GM18870 (cell line): Measurements from ENCODE around the gene OR2B2.

ENCODE experiments used
- ATAC-seq: cut with Tn5 transposase; IDR thresholded peaks from one replicate; pipeline ENCODE4 v1.9.1; 2021; ENCODE audit warnings: moderate library complexity; ENCODE audit not compliant: unreplicated experiment

The OR2B2 gene

DNA sequence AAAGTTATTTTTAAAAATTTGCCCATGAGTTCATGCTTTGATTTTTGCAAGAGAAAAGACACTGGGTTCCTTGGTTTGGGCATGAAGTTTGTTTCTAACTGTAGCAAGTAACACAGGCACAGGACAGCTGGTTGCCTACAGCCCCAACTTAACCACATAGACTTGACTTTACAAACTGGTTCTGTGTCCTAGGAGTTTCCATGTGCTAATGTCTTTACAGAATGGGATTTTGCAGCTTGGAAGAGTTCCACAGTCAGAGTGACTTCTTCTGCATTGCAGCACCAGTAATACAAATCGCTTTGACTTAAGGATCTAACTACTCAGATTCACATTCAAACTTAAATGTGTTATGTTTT, 44.3 kb downstream of the OR2B2 start:
- ATAC-seq, result no peak

DNA sequence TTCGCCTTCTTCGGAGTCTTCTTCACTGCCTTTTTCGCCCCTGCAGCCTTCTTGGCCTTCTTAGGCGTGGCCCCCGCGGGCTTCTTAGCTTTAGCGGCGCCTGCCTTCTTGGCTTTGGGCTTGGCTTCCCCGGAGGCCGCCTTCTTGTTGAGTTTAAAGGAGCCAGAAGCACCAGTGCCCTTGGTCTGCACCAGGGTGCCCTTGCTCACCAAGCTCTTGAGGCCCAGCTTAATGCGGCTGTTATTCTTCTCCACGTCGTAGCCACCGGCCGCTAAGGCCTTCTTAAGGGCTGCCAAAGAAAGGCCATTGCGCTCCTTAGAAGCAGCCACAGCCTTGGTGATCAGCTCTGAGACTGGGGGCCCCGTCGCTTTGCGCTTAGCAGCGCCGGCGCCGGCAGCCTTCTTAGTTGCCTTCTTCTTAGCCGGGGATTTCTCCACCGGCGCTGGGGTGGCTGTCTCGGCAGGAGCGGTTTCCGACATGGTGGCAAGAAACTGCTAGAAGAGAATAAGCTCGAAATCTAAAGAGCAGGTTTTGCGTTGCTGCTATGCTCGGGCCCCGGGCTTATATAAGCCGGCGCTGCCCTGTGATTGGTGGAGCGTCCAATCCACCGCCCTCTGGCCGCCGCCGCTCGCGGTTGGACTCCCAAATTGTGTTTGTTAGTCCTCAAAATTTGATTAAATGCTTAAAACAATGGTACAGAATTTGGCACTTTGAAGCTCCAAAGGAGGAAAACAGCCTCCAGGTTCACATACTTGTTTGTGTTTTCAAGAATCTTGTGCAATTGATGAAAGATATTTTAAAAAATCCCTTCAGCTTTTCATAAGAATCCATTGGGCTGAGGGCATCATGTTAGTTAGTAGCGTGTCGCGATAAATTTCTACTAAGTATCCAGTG, 44.9 kb downstream of the OR2B2 start:
- no peak for ATAC-seq

DNA sequence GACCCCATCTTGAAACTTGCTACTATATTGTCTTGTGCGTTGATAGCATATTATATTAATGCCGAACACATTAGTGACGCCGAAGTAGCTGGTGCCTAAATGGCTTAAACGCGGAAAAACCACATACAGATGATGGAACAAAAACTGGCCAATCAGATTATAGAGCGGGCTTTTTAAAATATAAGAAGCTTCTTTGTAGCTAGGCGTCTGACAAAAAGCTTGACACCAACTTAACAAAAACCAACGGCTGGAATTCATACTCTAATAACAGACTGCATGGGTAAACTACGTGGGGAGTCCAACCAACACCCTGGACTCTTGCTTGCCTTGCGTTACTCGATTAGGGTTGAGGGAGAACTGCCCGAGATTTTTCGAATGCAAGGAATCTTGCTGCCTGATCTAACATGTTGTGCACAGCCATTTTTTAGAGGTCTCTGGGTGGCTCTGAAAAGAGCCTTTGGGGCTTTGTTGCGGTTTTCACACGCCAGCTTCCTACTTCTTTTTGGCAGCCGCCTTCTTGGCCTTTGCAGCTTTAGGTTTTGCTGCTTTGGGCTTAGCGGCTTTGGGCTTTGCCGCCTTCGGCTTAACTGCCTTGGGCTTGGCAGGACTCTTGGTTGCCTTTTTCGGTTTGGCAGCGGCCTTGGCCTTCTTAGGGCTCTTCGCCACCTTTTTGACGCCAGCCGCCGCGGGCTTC, 45.7 kb downstream of the OR2B2 start:
- no peak for ATAC-seq

DNA sequence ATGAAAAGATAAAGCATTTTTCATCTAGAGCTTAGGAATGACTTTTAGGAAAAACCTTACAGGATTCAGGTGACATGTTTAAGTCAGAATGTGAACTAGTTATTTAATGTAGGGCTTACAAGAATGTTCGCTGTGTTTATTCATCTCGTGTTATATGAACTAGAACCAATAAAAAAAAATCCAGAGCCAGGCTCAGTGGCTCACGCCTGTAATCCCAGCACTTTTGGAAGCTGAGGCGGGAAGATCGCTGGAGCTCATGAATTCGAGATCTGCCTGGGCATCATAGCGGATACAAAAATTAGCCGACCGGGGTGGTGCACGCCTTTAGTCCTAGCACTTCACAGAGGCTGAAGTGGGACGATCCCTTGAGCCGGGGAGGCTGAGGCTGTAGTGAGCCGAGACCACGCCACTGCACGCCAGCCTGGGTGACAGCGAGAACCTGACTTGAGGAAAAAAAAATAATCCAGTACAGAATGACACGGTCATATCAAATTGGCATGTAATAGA, 46.3 kb downstream of the OR2B2 start:
- ATAC-seq, result no peak

DNA sequence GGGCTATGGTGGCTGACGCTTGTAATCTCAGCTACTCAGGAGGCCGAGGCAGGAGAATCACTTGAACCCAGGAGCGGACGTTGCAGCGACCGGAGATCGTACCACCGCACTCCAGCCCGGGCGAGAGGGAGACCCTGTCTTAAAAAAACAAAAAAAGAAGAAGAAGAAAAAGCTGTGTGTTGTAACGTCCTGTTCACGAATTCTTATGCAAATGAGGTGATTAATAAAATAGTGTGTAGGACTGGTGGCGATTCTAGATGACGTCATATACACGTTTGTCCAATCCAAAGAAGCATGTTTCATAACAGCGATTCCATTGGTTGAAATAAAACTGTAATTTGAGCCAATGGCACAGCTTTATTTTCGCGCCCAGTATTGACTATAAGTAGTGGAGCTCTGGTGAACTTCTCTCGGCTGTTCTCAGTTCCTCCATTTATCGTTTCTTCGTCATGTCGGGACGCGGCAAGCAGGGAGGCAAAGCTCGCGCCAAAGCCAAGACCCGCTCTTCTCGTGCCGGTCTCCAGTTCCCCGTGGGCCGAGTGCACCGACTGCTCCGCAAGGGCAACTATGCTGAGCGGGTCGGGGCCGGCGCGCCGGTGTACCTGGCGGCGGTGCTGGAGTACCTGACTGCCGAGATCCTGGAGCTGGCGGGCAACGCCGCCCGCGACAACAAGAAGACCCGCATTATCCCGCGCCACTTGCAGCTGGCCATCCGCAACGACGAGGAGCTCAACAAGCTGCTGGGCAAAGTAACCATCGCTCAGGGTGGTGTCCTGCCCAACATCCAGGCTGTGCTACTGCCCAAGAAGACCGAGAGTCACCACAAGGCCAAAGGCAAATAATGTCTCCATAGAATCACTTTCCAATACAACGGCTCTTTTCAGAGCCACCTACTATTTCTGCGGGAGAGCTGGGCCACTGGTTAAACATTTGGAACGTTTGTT, 47.0 kb downstream of the OR2B2 start:
- ATAC-seq, result peak; percentile 57

DNA sequence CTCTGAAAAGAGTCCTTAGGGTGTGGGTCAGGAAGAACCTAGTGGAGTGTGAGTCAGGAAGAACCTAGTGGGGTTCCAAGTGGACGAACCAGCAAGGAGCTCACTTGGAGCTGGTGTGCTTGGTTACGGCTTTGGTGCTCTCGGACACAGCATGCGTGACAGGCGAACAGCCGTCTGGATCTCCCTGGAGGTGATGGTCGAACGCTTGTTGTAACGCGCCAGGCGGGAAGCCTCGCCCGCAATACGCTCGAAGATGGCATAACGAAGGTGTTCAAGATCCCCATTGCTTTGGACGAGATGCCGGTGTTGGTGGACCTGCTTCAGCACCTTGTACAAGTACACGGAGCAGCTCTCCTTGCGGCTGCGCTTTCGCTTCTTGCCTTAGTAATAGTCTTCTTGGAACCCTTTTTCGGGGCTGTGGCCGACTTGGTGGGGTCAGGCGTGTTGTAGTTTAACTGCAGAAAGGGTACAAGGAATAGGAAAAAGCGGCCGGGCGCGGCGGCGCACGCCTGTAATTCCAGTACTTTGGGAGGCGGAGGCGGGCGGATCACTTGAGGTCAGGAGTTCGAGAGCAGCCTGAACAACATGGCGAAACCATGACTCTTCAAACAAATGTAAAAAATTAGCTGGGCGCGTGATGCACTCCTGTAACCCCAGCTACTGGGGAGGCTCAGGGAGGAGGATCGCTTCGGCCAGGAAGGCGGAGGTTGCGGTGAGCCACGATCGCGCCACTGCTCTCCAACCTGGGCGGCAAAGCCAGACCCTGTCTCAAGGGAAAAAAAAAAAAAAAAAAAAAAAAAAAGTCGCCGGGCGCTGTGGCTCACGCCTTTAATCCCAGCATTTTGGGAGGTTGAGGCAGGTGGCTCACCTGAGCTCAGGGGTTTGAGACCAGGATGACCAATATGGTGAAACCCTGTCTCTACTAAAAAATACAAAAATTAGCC, 48.0 kb downstream of the OR2B2 start:
- no peak for ATAC-seq

DNA sequence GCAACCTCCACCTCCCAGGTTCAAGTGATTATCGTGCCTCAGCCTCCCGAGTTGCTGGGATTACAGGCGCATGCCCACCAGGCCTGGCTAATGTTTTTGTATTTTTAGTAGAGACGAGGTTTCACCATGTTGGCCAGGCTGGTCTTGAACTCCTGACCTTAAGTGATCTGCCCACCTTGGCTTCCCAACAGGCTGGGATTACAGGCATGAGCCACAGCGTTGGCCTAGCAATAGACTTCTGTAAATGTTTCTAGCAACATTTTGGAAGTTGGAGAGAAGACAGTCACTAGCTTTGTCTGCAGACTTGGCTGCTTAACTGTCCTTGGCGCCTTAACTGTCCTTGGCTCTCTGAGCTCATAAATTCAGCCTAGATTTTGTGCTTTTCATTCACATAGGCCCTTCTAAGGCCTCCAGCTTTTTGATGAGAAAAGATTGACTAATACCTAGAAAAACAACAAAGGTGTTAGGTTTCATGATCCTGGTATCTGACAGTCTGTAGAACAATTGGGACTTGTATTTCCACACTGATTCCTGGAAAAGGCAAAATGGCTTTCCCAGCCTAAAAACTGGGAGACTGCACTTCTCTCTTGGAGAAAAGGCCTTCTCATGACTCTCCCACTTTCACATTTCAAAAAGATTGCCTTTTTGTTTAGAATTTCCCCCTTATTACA, 49.7 kb downstream of the OR2B2 start:
- no peak for ATAC-seq

DNA sequence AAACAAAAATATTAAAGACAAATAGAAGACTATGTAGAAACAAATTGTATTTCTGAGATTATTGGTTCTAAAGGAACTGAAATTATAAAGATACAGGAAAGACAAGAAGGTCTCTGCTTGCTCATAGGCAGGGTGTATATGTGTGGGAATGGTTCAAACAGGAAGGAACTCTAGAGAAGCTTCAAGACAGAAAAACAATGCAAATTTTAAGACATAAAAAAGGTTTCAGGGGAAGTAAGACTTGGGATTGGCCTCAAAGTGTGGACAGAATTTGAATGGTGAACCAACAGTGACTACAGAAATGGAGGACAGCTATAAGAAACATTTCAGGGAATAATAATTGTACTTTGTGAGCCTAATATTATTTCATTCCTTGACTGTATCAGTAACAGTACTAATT, 50.3 kb downstream of the OR2B2 start:
- ATAC-seq, result no peak

DNA sequence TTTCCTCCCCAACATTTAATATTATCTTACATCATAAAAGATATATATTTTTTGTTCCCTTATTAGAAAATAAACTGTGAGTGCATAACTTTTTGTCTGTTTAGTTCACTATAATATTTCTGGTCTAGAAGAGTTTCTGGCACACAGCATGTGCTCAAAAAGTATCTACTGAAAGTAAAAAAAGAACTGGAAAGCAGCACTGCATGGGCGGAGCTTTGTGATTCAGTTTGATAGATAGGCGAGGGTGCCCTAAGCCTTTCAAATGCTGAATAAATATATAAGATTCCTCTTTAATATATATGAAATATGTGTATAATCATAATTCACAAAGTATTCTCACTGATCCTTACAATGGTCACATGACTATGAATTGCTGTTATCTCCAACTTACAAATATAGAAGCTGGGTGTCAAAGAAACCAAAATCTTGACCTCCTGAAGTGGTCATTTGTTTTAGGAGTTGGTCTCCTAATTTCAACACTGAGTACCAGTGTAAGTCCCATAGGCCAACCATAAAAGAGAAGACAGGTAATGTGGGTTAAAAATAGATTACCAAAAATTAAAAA, 50.8 kb downstream of the OR2B2 start:
- ATAC-seq, result no peak
